HCT116 (cell line): ENCODE data around the gene VAV2. TPM values are rescaled to one million over a fixed set of nuclear protein-coding genes. Genes with fewer than 3 reads are reported as not detected.

Source experiments
- ATAC-seq: fragments of 200-7000 bp; cut with Tn5 transposase; 2 replicates; pipeline ENCODE4 v1.9.1; 2020; ENCODE audit warnings: mild to moderate bottlenecking, moderate library complexity
- BruUV-seq: library from RNA; stranded (reverse); fragments of 400-500 nt; replicated peaks from 2 replicates; lab custom pipeline; 2021; lab: Mats Ljungman, UMichigan
- CTCF ChIA-PET: fragments of 300-600 bp; sonication (Branson Sonifier 250); formaldehyde crosslinking; loops from one replicate; lab custom pipeline; 2021; ENCODE audit warnings: antibody characterized with exemption; lab: Charles Lee
- POLR2A ChIA-PET: fragments of 300-600, 350-600 bp; sonication (Branson Sonifier 250); formaldehyde crosslinking; loops from one replicate; lab custom pipeline; 2021; ENCODE audit warnings: antibody characterized with exemption; lab: Charles Lee
- RAD21 ChIA-PET, 2 experiments: fragments of 300-600 bp; sonication (Branson Sonifier 250); formaldehyde crosslinking; loops; one replicate each; lab custom pipeline; 2023; ENCODE audit warnings: low total read pairs in 2 of 2; ENCODE audit not compliant: uncharacterized antibody in 2 of 2, unreplicated experiment in 2 of 2, low non-redundant PET in 1 of 2; lab: Charles Lee
- DNase-seq: peaks from one replicate; pipeline ENCODE4 v3.0.0-alpha.2; 2010; ENCODE audit warnings: low read depth, low spot score
- H2AFZ ChIP-seq: fragments of 200-600 bp; shearing (Covaris generic), sonication (generic); 2 replicates; pipeline ENCODE4 v1.6.1; 2017; ENCODE audit warnings: low read depth, mixed run types, mixed read lengths, antibody characterized with exemption, low read length; ENCODE audit not compliant: poor library complexity, severe bottlenecking
- H3K27ac ChIP-seq: 2 replicates; pipeline ENCODE4 v1.5.1; 2012; ENCODE audit warnings: low read depth, low read length
- H3K27me3 ChIP-seq: fragments of 200-600 bp; sonication (generic); 2 replicates; pipeline ENCODE4 v1.6.1; 2016; ENCODE audit warnings: mixed run types, low read length, mixed read lengths; ENCODE audit not compliant: insufficient read depth
- H3K36me3 ChIP-seq, 2 experiments: fragments of 200-500 bp in 1 of 2; fragments of 200-600 bp in 1 of 2; sonication (Bioruptor generic) in 1 of 2; sonication (generic) in 1 of 2; 2 replicates each; pipeline versions ENCODE4 v1.5.1 to v1.6.1; 2014 to 2016; ENCODE audit warnings: low read length in 2 of 2, inconsistent platforms in 1 of 2, mixed read lengths in 1 of 2, mixed run types in 1 of 2; ENCODE audit not compliant: insufficient read depth in 2 of 2, control insufficient read depth in 1 of 2
- H3K4me1 ChIP-seq, 2 experiments: fragments of 200-600 bp in 1 of 2; sonication (generic) in 1 of 2; 2 replicates each; pipeline versions ENCODE4 v1.5.1 to v1.6.1; 2012 to 2017; ENCODE audit warnings: low read length in 2 of 2, inconsistent platforms in 1 of 2, mild to moderate bottlenecking in 1 of 2, mixed read lengths in 1 of 2, mixed run types in 1 of 2, moderate library complexity in 1 of 2; ENCODE audit not compliant: insufficient read depth in 2 of 2, control insufficient read depth in 1 of 2
- H3K4me2 ChIP-seq: fragments of 200-600 bp; sonication (generic); 2 replicates; pipeline ENCODE4 v1.6.1; 2017; ENCODE audit warnings: mixed run types, low read length, mixed read lengths
- H3K4me3 ChIP-seq, 2 experiments: fragments of 200-600 bp in 1 of 2; sonication (generic) in 1 of 2; replicated peaks in 1 of 2; 2 replicates each; pipeline ENCODE4 v1.5.1; 2011 to 2016; ENCODE audit warnings: low read length in 2 of 2, control low read depth in 1 of 2, low read depth in 1 of 2, mild to moderate bottlenecking in 1 of 2, mixed read lengths in 1 of 2, mixed run types in 1 of 2
- H3K79me2 ChIP-seq: fragments of 200-600 bp; sonication (generic); 2 replicates; pipeline ENCODE4 v1.6.1; 2017; ENCODE audit warnings: mild to moderate bottlenecking, mixed run types, low read length, moderate library complexity, mixed read lengths; ENCODE audit not compliant: insufficient read depth
- H3K9ac ChIP-seq: fragments of 200-600 bp; sonication (generic); 2 replicates; pipeline ENCODE4 v1.6.1; 2016; ENCODE audit warnings: low read length, mixed read lengths
- H3K9me2 ChIP-seq: fragments of 200-600 bp; sonication (generic), shearing (Covaris generic); 2 replicates; pipeline ENCODE4 v1.6.1; 2017; ENCODE audit warnings: mixed run types, mild to moderate bottlenecking, moderate library complexity; ENCODE audit not compliant: insufficient read depth
- H3K9me3 ChIP-seq, 2 experiments: fragments of 200-500 bp in 1 of 2; fragments of 200-600 bp in 1 of 2; sonication (Bioruptor generic) in 1 of 2; sonication (generic) in 1 of 2; 2 replicates each; pipeline ENCODE4 v1.6.1; 2014 to 2017; ENCODE audit warnings: low read length in 2 of 2, mixed read lengths in 2 of 2, inconsistent platforms in 1 of 2, low read depth in 1 of 2, mild to moderate bottlenecking in 1 of 2, mixed run types in 1 of 2, moderate library complexity in 1 of 2; ENCODE audit not compliant: control insufficient read depth in 1 of 2, insufficient read depth in 1 of 2
- H4K20me1 ChIP-seq: fragments of 200-600 bp; sonication (generic), shearing (Covaris generic); 2 replicates; pipeline ENCODE4 v1.6.1; 2017; ENCODE audit warnings: mixed run types, mild to moderate bottlenecking, moderate library complexity; ENCODE audit not compliant: insufficient read depth
- CBX3 ChIP-seq: IDR thresholded peaks from 2 replicates; pipeline ENCODE4 v1.6.1; 2012; ENCODE audit warnings: low read depth
- CEBPB ChIP-seq: IDR thresholded peaks from 2 replicates; pipeline ENCODE4 v1.6.1; 2012; ENCODE audit warnings: low read depth
- EGR1 ChIP-seq: IDR thresholded peaks from 2 replicates; pipeline ENCODE4 v1.6.1; 2012; ENCODE audit warnings: low read depth
- ELF1 ChIP-seq: IDR thresholded peaks from 2 replicates; pipeline ENCODE4 v1.6.1; 2012; ENCODE audit warnings: low read depth, borderline replicate concordance
- EZH2 ChIP-seq: fragments of 200-600 bp; sonication (generic); IDR thresholded peaks from 2 replicates; pipeline ENCODE4 v1.6.1; 2017; ENCODE audit warnings: antibody characterized with exemption, mixed run types
- EZH2phosphoT487 ChIP-seq: fragments of 200-600 bp; IDR thresholded peaks from 2 replicates; pipeline ENCODE4 v1.6.1; 2018; ENCODE audit warnings: antibody characterized with exemption, borderline replicate concordance
- POLR2A ChIP-seq: IDR thresholded peaks from 2 replicates; pipeline ENCODE4 v1.7.0; 2011; ENCODE audit warnings: borderline replicate concordance; ENCODE audit not compliant: insufficient read depth, insufficient read length; ENCODE audit errors: extremely low read depth
- POLR2AphosphoS5 ChIP-seq: IDR thresholded peaks from 2 replicates; pipeline ENCODE4 v1.6.1; 2011; ENCODE audit warnings: mild to moderate bottlenecking, low read depth, low read length, moderate library complexity
- REST ChIP-seq: IDR thresholded peaks from 2 replicates; pipeline ENCODE4 v1.6.1; 2012; ENCODE audit warnings: low read depth
- SIN3A ChIP-seq: IDR thresholded peaks from 2 replicates; pipeline ENCODE4 v1.6.1; 2012; ENCODE audit warnings: low read depth
- SP1 ChIP-seq: IDR thresholded peaks from 2 replicates; pipeline ENCODE4 v1.6.1; 2012; ENCODE audit warnings: low read depth
- SRF ChIP-seq: IDR thresholded peaks from 2 replicates; pipeline ENCODE4 v1.6.1; 2012; ENCODE audit warnings: low read depth
- TCF7L2 ChIP-seq: IDR thresholded peaks from 2 replicates; pipeline ENCODE4 v1.7.0; 2011; ENCODE audit warnings: borderline replicate concordance, inconsistent platforms; ENCODE audit not compliant: insufficient read depth, insufficient read length; ENCODE audit errors: extremely low read depth
- YY1 ChIP-seq: IDR thresholded peaks from 2 replicates; pipeline ENCODE4 v1.6.1; 2011; ENCODE audit warnings: low read length, low read depth, moderate library complexity, mild to moderate bottlenecking; ENCODE audit not compliant: insufficient replicate concordance; ENCODE audit errors: extremely low read depth
- ZNF274 ChIP-seq: fragments of 200-500 bp; sonication (Bioruptor generic); IDR thresholded peaks from 2 replicates; pipeline ENCODE4 v1.6.1; 2014; ENCODE audit warnings: mild to moderate bottlenecking, low read depth, low read length, inconsistent platforms
- intact Hi-C: fragments of 100-400 bp; cut with micrococcal nuclease; formaldehyde crosslinking; loops from 2 replicates; pipeline ENCODE4 v1.10.0; 2022
- total RNA-seq: library from RNA; stranded (reverse); gene quantifications from one replicate; pipeline ENCODE4 v1.2.1, GENCODE V29; 2021; ENCODE audit not compliant: unreplicated experiment
- TF ChIP-seq, protein P1 (sequence below): IDR thresholded peaks from 2 replicates; pipeline ENCODE4 v1.6.1; 2011; ENCODE audit warnings: mild to moderate bottlenecking, low read length, moderate library complexity; ENCODE audit not compliant: insufficient replicate concordance; ENCODE audit errors: extremely low read depth
- TF ChIP-seq, protein P2 (sequence below), 3 experiments: fragments of 200-600 bp in 1 of 3; sonication (generic) in 1 of 3; IDR thresholded peaks in 2 of 3; conservative IDR thresholded peaks in 1 of 3; 2 replicates each; pipeline ENCODE4 v1.5.1; 2012 to 2017; ENCODE audit warnings: low read depth in 2 of 3, low read length in 2 of 3, antibody characterized with exemption in 1 of 3, borderline replicate concordance in 1 of 3, control low read depth in 1 of 3, mild to moderate bottlenecking in 1 of 3, mixed read lengths in 1 of 3, mixed run types in 1 of 3, moderate library complexity in 1 of 3; ENCODE audit not compliant: insufficient read depth in 1 of 3
- TF ChIP-seq, protein P3 (sequence below): IDR thresholded peaks from 2 replicates; pipeline ENCODE4 v1.6.1; 2012

Gene VAV2
- total RNA-seq, 1 experiment from 2014 or later: 33.2 TPM

GRCh38 chr9:133791735-133792649 is 200.1 kb downstream of the VAV2 start:
- Histone ChIP-seq H3K9me3 (no peaks in the 10 kb centered on the region), H4K20me1 (no peaks in the 10 kb centered on the region), H3K27ac (no peak overlapping the region), H3K9me2 (no peaks in the 10 kb centered on the region), H3K27me3 (no peaks in the 10 kb centered on the region), H3K79me2 (no peaks in the 10 kb centered on the region), H2AFZ (no peak overlapping the region), H3K36me3 (no peaks in the 10 kb centered on the region; a peak in 1 of 4 replicates), H3K4me2 (no peak overlapping the region), H3K4me1 (peaks cover 2 to 7% of the 10 kb centered on the region in 2 experiments; a peak in 2 of 4 replicates), H3K4me3 (no peak overlapping the region), H3K9ac (no peak overlapping the region)
- ATAC-seq (no peak), DNase-seq (no peak)
- no TSS peak for BruUV-seq
- TF ChIP-seq, protein P1, sequence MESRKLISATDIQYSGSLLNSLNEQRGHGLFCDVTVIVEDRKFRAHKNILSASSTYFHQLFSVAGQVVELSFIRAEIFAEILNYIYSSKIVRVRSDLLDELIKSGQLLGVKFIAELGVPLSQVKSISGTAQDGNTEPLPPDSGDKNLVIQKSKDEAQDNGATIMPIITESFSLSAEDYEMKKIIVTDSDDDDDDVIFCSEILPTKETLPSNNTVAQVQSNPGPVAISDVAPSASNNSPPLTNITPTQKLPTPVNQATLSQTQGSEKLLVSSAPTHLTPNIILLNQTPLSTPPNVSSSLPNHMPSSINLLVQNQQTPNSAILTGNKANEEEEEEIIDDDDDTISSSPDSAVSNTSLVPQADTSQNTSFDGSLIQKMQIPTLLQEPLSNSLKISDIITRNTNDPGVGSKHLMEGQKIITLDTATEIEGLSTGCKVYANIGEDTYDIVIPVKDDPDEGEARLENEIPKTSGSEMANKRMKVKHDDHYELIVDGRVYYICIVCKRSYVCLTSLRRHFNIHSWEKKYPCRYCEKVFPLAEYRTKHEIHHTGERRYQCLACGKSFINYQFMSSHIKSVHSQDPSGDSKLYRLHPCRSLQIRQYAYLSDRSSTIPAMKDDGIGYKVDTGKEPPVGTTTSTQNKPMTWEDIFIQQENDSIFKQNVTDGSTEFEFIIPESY: no peak
- TF ChIP-seq EZH2phosphoT487: no peak
- TF ChIP-seq EGR1: no peak
- TF ChIP-seq SIN3A: no peak
- TF ChIP-seq, protein P2, sequence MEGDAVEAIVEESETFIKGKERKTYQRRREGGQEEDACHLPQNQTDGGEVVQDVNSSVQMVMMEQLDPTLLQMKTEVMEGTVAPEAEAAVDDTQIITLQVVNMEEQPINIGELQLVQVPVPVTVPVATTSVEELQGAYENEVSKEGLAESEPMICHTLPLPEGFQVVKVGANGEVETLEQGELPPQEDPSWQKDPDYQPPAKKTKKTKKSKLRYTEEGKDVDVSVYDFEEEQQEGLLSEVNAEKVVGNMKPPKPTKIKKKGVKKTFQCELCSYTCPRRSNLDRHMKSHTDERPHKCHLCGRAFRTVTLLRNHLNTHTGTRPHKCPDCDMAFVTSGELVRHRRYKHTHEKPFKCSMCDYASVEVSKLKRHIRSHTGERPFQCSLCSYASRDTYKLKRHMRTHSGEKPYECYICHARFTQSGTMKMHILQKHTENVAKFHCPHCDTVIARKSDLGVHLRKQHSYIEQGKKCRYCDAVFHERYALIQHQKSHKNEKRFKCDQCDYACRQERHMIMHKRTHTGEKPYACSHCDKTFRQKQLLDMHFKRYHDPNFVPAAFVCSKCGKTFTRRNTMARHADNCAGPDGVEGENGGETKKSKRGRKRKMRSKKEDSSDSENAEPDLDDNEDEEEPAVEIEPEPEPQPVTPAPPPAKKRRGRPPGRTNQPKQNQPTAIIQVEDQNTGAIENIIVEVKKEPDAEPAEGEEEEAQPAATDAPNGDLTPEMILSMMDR (IDR thresholded peaks at IDR 0.05 in 2 of 3, conservative IDR thresholded peaks at IDR 0.05 in 1 of 3; ENCODE audit: borderline replicate concordance in 1 of 3, insufficient read depth in 1 of 3, low read depth in 2 of 3, low read length in 2 of 3): no peak
- TF ChIP-seq SRF: no peak
- no peak for TF ChIP-seq ELF1
- TF ChIP-seq YY1: no peak
- no peak for TF ChIP-seq CEBPB
- TF ChIP-seq REST: no peak
- TF ChIP-seq EZH2: no peak
- TF ChIP-seq SP1: no peak
- no peak for TF ChIP-seq POLR2A
- no peak for TF ChIP-seq ZNF274
- TF ChIP-seq POLR2AphosphoS5: no peak
- TF ChIP-seq CBX3: no peak
- TF ChIP-seq TCF7L2: no peak
- TF ChIP-seq, protein P3, sequence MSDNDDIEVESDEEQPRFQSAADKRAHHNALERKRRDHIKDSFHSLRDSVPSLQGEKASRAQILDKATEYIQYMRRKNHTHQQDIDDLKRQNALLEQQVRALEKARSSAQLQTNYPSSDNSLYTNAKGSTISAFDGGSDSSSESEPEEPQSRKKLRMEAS: no peak
- intact Hi-C loops: loop anchor here (2.0 kb wide), 1 partner anchor 307 kb away; no protein-coding TSS in a partner anchor
- CTCF ChIA-PET: interaction anchor here (1.0 kb wide), 1 partner anchor 203 kb away, joined by 3 read pairs; no protein-coding TSS in a partner anchor
- POLR2A ChIA-PET: no interaction called here
- RAD21 ChIA-PET: no interaction called here
